Ishikawa (cell line): ENCODE measurements around the gene NTM.

ENCODE experiments used
- CEBPB ChIP-seq: IDR thresholded peaks from 2 replicates; pipeline ENCODE4 v1.6.1; 2012
- CREB1 ChIP-seq: IDR thresholded peaks from 2 replicates; pipeline ENCODE4 v1.6.1; 2012; ENCODE audit warnings: low read depth
- EGR1 ChIP-seq: IDR thresholded peaks from 2 replicates; pipeline ENCODE4 v1.6.1; 2012
- EP300 ChIP-seq: IDR thresholded peaks from 2 replicates; pipeline ENCODE4 v1.6.1; 2012; ENCODE audit warnings: borderline replicate concordance
- FOXM1 ChIP-seq: IDR thresholded peaks from 2 replicates; pipeline ENCODE4 v1.6.1; 2012; ENCODE audit warnings: low read depth, borderline replicate concordance
- NFIC ChIP-seq: IDR thresholded peaks from 2 replicates; pipeline ENCODE4 v1.6.1; 2012
- RAD21 ChIP-seq: IDR thresholded peaks from 2 replicates; pipeline ENCODE4 v1.6.1; 2012; ENCODE audit warnings: low read depth
- TAF1 ChIP-seq: IDR thresholded peaks from 2 replicates; pipeline ENCODE4 v1.6.1; 2012; ENCODE audit warnings: low read depth, mild to moderate bottlenecking
- TCF12 ChIP-seq: IDR thresholded peaks from 2 replicates; pipeline ENCODE4 v1.6.1; 2012; ENCODE audit warnings: low read depth
- TEAD4 ChIP-seq: IDR thresholded peaks from 2 replicates; pipeline ENCODE4 v1.6.1; 2012
- YY1 ChIP-seq: IDR thresholded peaks from 2 replicates; pipeline ENCODE4 v1.6.1; 2012; ENCODE audit warnings: low read depth
- ZBTB7A ChIP-seq: IDR thresholded peaks from 2 replicates; pipeline ENCODE4 v1.6.1; 2012; ENCODE audit warnings: low read depth
- TF ChIP-seq, protein P1 (sequence below): IDR thresholded peaks from 2 replicates; pipeline ENCODE4 v1.6.1; 2012
- TF ChIP-seq, protein P2 (sequence below): IDR thresholded peaks from 2 replicates; pipeline ENCODE4 v1.6.1; 2012; ENCODE audit warnings: low read depth, mild to moderate bottlenecking
- TF ChIP-seq, protein P3 (sequence below): IDR thresholded peaks from 2 replicates; pipeline ENCODE4 v1.6.1; 2012

NTM gene

DNA sequence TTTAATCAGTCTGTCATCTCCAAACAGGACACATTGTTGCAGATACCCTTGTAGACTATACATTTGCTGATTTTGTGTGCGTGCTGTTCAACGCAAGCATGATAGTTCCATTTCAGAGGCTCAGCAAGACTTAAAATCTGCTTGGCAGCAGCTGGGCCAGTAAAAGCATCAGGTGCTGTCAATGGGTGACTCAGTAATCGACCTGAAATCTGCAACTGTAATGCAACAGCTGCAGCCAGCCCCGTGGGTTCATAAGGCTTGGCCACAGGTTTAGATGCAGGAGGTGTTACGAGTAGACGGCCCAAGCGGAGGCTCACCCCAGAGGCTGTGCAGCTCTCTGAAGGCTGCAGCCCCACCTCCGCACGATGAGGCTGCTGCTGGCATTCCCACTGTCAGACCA is 84.6 kb downstream of the NTM start:
- TF ChIP-seq YY1 (no peak), NFIC (no peak), TAF1 (no peak), FOXM1 (no peak), EP300 (no peak), TEAD4 (no peak), EGR1 (no peak), TCF12 (no peak)
- TF ChIP-seq, protein P1, sequence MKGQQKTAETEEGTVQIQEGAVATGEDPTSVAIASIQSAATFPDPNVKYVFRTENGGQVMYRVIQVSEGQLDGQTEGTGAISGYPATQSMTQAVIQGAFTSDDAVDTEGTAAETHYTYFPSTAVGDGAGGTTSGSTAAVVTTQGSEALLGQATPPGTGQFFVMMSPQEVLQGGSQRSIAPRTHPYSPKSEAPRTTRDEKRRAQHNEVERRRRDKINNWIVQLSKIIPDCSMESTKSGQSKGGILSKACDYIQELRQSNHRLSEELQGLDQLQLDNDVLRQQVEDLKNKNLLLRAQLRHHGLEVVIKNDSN = no peak
- TF ChIP-seq, protein P2, sequence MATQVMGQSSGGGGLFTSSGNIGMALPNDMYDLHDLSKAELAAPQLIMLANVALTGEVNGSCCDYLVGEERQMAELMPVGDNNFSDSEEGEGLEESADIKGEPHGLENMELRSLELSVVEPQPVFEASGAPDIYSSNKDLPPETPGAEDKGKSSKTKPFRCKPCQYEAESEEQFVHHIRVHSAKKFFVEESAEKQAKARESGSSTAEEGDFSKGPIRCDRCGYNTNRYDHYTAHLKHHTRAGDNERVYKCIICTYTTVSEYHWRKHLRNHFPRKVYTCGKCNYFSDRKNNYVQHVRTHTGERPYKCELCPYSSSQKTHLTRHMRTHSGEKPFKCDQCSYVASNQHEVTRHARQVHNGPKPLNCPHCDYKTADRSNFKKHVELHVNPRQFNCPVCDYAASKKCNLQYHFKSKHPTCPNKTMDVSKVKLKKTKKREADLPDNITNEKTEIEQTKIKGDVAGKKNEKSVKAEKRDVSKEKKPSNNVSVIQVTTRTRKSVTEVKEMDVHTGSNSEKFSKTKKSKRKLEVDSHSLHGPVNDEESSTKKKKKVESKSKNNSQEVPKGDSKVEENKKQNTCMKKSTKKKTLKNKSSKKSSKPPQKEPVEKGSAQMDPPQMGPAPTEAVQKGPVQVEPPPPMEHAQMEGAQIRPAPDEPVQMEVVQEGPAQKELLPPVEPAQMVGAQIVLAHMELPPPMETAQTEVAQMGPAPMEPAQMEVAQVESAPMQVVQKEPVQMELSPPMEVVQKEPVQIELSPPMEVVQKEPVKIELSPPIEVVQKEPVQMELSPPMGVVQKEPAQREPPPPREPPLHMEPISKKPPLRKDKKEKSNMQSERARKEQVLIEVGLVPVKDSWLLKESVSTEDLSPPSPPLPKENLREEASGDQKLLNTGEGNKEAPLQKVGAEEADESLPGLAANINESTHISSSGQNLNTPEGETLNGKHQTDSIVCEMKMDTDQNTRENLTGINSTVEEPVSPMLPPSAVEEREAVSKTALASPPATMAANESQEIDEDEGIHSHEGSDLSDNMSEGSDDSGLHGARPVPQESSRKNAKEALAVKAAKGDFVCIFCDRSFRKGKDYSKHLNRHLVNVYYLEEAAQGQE = no peak
- TF ChIP-seq, protein P3, sequence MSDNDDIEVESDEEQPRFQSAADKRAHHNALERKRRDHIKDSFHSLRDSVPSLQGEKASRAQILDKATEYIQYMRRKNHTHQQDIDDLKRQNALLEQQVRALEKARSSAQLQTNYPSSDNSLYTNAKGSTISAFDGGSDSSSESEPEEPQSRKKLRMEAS = no peak

DNA sequence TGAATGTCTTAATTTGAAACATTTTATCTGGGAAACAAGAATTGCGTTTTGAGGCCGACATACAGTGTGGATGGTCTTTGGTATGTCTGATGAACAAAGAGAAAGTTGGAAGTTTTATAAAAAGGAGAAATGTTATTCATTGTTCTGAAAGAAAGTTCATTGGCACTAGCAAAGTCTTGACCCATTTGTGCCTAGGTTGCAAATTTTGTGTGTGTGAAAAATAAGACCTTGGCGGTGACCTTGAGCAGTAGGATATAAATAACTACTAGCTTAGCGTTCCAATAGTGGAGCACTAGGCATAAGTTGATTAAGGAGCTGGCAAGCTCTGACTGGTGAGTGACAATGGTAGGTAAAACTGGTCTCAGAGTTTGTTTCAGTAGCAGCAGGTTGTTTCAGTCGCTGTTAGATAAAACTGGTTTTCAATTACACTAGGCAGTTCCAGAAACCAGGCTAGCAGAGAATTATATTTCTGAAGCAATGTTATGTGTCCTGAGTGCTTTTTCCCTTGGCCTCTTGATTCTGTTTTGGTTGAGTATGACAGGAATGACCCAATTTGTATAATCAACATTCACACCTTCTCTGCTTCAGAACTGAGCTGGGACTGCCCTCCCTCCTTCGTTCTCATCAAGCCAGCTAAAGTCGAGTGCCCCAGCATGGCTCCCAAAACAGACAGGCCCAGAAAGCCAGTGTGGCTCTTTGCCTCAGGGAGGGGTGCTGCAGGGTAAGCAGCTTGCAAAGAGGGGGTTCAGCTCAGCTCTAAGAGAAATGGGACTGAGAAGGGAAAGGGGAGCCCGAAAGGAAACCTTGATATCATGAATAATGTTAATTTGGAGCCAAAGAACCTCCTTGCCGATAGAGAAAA is 85.7 kb downstream of the NTM start:
- TF ChIP-seq TCF12 (no peak), RAD21 (no peak), TAF1 (no peak), ZBTB7A (no peak), EP300 (no peak), YY1 (no peak)
- TF ChIP-seq, protein P2 = no peak
- TF ChIP-seq, protein P1 = no peak

DNA sequence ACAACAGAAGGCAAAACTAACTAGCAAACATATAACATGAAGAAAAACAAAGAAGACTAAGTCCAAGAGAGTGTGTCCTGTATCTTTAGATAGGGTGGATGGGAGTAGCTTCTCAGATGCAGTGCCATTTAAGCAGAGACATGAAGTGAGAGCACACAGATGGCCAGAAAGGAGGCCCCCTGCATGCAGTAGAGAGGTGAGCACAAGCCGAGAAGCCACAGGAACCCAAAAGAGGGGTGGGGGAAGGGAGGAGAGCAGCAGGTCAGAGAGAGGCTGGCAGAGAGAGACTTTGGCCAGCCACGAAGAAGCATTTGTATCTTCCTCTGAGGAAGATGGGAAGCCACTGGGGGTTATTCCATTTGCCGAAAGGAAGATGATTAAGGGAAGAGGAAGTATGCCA is 86.7 kb downstream of the NTM start:
- TF ChIP-seq NFIC = no peak
- no peak for TF ChIP-seq EGR1
- TF ChIP-seq, protein P1 = no peak

DNA sequence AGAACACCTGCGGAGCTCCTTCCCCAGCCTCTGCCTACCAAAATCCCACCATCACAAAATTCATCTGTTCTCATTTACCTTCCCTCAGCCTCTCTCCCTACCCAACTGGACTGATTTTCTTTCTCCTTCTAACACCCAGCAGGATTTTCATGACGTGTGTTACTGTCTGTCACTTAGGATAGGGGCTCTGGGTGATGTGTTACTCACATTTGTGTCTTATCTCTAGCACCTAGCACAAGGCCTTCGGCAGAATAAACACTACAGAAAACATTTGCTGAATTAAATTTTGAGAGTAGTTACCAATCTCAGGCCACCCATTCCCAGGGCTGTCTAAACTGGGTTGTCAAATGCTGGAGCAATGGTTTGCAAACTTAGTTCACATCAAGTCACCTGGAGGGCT is 88.0 kb downstream of the NTM start:
- no peak for TF ChIP-seq ZBTB7A
- TF ChIP-seq CREB1 = no peak
- TF ChIP-seq EGR1 = no peak
- TF ChIP-seq, protein P1 = no peak
- no peak for TF ChIP-seq TEAD4
- TF ChIP-seq EP300 = no peak
- TF ChIP-seq FOXM1 = no peak
- TF ChIP-seq, protein P3 = no peak
- TF ChIP-seq NFIC = no peak
- TF ChIP-seq TAF1 = no peak
- TF ChIP-seq, protein P2 = no peak
- no peak for TF ChIP-seq CEBPB
- TF ChIP-seq TCF12 = no peak
- TF ChIP-seq RAD21 = no peak
- no peak for TF ChIP-seq YY1
